NCI-H1694 treated with DMSO at 0.1 percent for 48 hours (cell line): ENCODE results near the gene PTPRF.

ENCODE experiments used
- DNase-seq: peaks from one replicate; lab custom pipeline; 2025; lab: John Stamatoyannopoulos, UW

The PTPRF gene

DNA sequence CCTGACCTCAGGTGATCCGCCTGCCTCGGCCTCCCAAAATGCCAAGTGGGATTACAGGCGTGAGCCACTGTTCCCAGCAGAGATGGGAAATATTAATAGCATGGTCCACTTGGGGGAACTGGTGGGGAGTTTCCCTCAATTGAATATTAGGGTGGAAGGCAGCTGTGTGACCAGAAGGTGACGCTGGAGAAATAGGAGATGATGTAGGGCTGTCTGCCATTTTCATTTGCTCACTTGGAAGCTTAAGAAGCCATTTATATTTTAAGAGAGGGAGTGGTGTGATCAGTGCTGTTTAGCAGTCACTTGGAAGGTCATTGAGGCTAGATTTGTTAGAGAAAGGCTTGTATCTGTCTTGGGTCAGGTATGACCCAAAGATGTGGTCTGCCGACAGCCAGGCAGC is 139.2 kb downstream of the PTPRF start:
- no peak for DNase-seq

DNA sequence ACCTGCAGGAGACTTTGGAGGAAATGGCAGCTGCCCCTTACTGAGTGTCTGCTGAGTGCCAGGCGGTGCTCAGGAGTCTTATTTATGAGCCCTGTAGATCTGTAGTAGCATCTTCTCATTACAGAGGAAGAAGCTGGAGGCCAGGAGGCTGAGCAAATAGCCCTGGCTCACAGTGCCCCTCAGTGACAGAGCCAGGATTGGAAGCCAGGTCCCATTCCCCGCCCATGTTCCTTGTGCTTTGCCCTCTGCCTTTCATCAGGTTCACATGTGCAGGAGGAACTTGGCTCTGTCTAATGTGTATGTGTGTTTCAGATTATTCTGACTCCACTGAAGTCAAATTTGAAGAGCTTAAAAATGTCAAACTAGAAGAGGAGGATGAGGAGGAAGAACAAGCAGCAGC is 140.5 kb downstream of the PTPRF start:
- no peak for DNase-seq

DNA sequence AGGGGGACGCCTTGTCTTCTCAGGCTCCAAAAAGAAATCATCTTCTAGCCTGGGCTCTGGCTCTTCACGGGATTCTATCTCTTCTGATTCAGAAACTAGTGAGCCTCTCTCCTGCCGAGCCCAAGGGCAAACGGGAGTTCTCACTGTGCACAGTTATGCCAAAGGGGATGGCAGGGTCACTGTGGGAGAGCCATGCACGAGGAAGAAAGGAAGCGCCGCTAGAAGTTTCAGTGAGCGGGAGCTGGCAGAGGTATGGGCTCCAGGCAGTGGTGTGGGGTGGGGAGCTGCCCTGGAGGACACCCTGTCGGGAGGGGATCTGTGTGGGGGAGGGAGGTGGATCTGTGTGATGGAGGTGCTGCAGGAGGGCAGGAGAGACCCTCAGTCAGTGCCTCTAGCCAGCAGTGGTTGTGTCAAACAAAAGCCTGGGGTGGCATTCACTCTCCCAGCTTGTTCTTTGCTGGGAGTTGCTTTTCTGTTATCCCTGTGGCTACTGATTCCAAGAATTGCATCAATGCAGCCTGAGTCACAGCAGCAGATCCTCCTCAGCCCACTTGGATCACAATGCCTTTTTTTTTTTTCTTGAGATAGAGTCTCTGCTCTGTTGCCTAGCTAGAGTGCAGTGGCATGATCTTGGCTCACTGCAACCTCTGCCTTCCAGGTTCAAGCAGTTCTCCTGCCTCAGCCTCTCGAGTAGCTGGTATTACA is 141.1 kb downstream of the PTPRF start:
- DNase-seq: no peak

DNA sequence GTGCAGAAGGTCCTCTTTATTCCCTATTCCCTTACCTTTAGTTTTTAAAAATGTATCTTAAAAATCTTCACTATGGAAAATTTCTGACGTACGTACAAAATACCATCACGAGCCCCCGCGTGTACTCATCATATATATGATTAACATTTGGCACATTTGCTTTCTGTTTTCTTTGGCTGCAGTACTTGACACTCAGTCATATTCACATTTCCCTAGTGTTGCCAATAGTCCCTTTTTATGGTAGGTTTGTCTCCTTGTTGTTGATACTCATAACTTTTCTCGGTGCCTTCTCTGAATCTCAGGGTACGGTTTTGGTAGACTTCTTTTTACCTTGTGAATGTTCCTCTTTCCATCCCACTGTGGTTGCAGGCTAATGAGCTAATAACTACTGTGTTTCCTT is 142.6 kb downstream of the PTPRF start:
- no peak for DNase-seq
